GM19023 (cell line): ENCODE measurements around the gene RUFY3.
"Not testable (repeated sequence)": the region's sequence is repeated elsewhere in the genome, so short reads cannot be mapped to it uniquely, and the experiment has no call there.

Experiments used
- ATAC-seq: cut with Tn5 transposase; IDR thresholded peaks from one replicate; pipeline ENCODE4 v1.9.1; 2021; ENCODE audit warnings: mild to moderate bottlenecking, moderate library complexity; ENCODE audit not compliant: unreplicated experiment

RUFY3 gene

DNA sequence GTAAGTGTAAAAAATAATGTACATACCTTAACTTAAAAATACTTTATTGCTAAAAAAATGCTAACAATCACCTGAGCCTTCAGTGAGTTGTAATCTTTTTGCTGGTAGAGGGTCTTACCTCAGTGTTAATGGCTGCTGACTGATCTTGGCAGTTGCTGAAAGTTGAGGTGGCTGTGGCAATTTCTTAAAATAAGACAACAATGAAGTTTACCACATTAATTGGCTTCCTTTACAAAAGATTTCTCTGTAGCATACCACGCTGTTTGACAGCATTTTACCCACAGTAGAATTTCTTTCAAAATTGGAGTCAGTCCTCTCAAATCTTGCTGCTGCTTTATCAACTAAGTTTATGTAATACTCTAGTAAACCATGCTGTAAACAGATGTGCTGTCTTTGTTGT is 47.6 kb downstream of the RUFY3 start:
- not testable (repeated sequence) for ATAC-seq

GRCh38 chr4:70772929-70773555 is 51.3 kb downstream of the RUFY3 start:
- ATAC-seq: no peak

- ATAC-seq: no peak
Observed at GRCh38 chr4:70778888-70779422, 57.2 kb downstream of the RUFY3 start.

- ATAC-seq: no peak
Observed at GRCh38 chr4:70783096-70783495, 61.3 kb downstream of the RUFY3 start.

DNA sequence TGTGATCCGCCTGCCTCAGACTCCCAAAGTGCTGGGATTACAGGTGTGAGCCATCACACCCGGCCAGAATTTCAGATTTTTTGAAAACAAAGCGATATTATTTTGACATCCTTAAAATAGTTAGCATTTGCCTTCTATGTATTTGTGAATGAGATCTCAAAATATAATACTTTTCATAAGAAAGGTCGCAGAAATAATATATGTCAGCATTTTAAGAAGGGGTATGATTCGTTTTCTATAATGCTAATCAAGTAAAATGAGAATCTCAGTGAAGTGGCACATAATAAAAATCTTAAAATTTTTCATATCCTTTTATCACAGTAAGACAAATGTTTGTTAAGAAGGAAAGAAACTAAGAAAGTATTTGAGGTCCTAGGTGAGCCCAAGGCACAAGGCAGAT is 65.7 kb downstream of the RUFY3 start:
- ATAC-seq: no peak

DNA sequence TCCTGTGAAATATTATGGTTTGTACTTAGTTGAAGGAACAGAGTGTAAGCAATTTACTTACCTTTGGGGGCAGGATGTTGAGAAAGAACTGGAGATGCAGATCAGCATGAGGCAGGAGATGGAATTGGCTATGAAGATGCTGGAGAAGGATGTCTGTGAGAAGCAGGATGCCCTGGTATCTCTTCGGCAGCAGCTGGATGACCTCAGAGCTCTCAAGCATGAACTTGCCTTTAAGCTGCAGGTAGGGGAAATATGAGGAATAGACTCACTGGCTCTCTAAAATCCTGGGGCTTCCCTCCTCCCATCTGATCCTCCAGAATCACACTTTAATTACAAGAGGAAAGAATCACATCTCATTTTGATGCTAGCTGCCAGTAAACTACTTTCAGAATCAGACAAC is 67.0 kb downstream of the RUFY3 start:
- no peak for ATAC-seq

DNA sequence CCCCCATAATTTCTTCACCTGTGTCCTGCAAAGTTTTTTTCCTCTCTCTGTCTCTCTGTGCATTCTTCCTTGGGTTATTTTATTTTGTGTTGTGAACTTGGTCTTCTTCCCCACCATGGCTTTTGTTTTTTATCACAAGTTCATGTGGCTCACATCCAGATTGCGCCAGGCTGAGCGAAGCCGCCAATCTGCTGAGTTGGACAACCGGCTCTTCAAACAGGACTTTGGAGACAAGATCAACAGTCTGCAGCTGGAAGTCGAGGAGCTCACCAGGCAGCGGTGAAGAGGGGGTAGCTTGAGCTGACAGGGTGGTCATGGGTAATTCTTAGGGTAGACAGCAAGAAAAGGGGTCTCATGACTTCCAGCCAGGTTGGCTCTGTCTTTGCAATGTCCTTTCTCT is 71.9 kb downstream of the RUFY3 start:
- no peak for ATAC-seq

DNA sequence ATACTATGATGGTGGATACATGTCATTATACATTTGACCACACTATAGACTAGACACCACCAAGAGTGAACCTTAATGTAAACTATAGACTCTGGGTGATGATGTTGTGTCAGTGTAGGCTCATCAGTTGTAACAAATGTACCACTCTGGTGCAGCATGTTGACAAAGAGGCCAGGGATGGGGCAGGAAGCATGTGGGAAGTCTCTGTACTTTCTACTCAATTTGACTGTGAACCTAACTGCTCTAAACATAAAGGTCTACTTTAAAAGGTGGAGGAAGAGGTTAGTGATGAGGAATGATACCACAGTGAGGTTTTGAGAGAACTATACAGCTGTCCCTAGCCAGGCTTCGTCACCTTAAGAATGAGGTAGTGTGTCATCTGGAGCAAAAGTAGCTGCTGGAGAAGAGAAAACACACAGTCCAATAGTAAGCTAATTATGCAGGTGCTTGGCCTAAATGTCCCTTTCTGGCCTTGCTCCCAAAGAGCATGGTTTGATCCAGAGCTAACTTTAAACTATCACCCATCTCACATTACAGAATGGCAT is 79.6 kb downstream of the RUFY3 start:
- ATAC-seq: peak; percentile 87

- ATAC-seq: no peak
Observed at GRCh38 chr4:70802928-70803580, 81.3 kb downstream of the RUFY3 start.

DNA sequence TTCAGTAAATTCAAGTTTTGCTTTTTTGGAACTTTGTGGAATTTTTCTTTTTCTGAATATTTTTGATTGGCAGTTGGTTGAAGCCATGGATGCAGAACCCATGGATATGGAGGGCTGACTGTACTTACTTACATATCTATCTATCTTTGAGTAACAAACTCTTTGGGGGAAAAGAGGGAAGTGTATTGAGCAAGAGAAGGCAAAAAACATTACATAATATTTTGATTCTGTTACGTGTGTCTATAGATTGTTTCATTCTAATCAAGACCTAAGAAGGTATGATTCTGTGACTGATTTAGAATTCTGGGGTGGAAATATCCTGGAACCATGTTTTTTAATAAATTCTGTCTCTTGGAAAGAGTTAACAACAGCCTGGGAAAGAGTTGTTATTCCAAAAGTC is 86.4 kb downstream of the RUFY3 start:
- ATAC-seq: no peak

DNA sequence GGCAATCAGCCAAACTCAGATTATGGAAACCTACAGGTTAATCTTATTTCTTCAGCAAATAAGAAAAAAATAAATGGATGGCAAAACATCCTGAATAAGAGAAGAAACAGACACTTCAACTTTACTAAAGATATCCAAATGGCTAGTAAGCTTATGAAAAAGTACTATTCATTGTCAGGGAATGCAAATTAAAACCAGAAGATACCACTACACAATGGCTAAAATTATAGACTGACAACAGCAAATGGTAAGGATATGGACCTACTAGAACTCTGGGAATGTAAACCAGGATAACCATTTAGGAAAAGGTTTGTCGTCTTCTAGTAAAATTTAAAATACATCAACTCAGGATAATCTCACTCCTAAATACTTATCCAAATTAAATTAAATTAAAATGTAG is 93.6 kb downstream of the RUFY3 start:
- no peak for ATAC-seq

GRCh38 chr4:70816894-70817293 is 95.1 kb downstream of the RUFY3 start:
- no peak for ATAC-seq

DNA sequence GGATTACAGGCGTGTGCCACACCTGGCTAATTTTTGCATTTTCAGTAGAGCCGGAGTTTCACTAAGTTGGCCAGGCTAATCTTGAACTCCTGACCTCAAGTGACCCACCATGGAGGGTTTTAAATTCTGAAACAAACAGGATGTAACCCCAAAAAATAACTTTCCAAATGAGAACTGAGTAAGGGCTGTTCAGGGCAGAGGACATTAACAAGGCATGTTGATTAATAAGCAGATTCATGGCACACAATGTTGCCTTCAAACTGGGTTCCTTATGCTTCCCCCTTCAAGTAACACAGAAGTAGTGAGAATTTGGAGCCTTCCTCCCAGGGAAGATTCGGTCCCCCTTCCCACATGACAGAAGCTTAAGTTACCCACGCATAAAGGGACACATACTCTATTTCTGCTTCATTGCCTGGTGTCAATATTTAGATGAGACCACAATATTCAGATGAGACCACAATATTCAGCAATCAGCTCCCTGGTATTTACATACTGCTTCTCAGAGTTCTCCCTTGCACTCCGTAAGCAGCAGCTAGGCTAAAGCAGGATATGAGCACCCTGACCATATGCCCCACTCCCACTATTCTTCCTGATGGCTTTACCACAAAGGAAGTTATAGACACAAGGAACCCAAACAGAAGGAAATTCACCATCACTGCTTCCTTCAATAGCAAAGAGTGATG is 96.5 kb downstream of the RUFY3 start:
- ATAC-seq: peak; percentile 59

GRCh38 chr4:70818921-70819320 is 97.2 kb downstream of the RUFY3 start:
- ATAC-seq: no peak

DNA sequence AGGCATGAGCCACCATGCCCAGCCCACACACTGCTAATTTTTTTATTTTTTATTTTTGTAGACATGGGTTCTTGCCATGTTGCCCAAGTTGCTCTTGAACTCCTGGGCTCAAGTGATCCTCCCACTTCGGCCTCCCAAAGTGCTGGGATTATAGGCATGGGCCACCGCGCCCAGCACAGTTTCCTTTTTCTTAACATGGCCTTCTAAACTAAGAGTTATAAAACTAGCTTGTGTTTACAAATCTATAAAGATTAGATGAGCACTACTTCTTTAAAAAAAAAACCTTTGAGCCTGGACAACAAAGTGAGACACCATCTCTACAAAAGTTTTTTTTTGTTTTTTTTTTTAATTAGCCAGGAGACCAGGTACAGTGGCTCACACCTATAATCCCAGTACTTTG is 107.3 kb downstream of the RUFY3 start:
- no peak for ATAC-seq

- ATAC-seq: no peak
Observed at GRCh38 chr4:70829492-70829891, 107.7 kb downstream of the RUFY3 start.

- no peak for ATAC-seq
Observed at GRCh38 chr4:70830054-70830453, 108.3 kb downstream of the RUFY3 start.

GRCh38 chr4:70831293-70831692 is 109.5 kb downstream of the RUFY3 start:
- ATAC-seq: no peak

GRCh38 chr4:70833675-70834074 is 111.9 kb downstream of the RUFY3 start:
- no peak for ATAC-seq

- ATAC-seq: no peak
Observed at GRCh38 chr4:70836081-70836480, 114.3 kb downstream of the RUFY3 start.

DNA sequence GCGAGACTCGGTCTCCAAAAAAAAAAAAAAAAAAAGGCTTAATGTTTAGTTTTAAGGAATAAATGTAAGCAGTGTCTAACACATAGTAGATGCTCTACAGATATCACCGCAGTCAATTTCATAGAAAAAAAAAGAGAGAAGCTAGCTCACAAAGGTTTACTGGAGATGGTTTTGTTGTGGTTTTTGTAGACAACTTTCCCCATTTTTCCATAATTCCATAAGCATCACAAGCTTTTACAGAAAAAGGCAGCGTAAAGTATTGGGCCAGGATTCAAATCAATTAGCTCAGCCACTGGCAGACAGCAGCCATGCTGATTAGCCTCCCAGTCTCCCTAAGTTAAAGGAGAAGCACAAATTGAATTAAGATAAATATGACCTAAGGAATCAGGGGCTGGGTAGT is 116.4 kb downstream of the RUFY3 start:
- ATAC-seq: no peak
